Activated gamma-delta T cell treated with anti-CD3 and anti-CD28 coated beads, Interleukin-2, amount 50 U/mL, for 16 hours (primary cell): ENCODE data around the gene RASGRF1.
"Not testable (repeated sequence)": the region's sequence is repeated elsewhere in the genome, so short reads cannot be mapped to it uniquely, and the experiment has no call there.

Experiments
- DNase-seq: peaks from one replicate; pipeline ENCODE4 v3.0.0-alpha.2; 2020; ENCODE audit warnings: low read depth

The RASGRF1 gene

GRCh38 chr15:79090487-79091203, at the start of gene RASGRF1:
TSS of gene RASGRF1 (minus strand) at chr15:79090780. CDS start at chr15:79090498, 282 bp downstream.
- no peak for DNase-seq

GRCh38 chr15:79136434-79137046, 46.0 kb upstream of the RASGRF1 start:
- no peak for DNase-seq

- no peak for DNase-seq
These were observed 42.7 kb upstream of the RASGRF1 start for GRCh38 chr15:79133309-79133708.

DNA sequence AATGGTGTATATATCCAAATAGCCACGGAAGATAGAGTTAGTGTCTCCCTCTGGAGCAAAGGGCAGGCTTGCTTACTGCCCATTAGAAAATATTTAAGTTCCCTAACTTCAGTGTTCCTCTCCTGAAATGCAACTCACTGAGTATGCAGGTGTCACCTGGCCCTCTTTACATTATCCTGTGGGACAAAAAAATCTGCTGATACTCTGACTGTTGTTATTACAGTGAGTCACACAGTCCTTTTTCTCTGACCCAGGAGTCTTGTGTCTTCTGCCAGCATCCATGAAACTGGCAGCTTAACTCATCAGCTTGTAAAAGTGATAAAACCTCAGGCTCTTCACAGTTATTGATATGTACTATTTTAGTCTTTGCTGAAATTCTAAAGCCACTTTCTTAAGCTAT, 42.2 kb upstream of the RASGRF1 start:
- no peak for DNase-seq

DNA sequence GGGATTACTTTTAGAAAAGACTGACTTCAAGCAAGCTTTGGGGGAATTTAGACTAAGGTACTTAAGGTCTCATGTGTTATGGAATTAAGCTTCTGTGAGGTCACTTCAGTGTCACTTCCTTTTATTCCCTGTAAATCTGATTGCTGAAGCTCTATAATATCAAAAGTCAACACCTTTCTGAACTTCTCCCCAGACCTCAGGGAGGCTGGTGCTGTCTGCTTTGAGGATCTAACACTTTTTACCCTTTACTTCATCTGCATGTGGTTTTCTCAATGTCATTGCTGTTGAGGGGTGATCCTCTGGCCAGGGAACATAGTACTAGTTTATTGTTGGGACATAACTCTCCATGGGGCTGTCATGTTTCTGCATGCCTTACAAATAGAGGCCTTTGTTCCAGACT, 41.8 kb upstream of the RASGRF1 start:
- no peak for DNase-seq

GRCh38 chr15:79130535-79131130, 40.1 kb upstream of the RASGRF1 start:
- no peak for DNase-seq

GRCh38 chr15:79129235-79129634, 38.7 kb upstream of the RASGRF1 start:
- no peak for DNase-seq

DNA sequence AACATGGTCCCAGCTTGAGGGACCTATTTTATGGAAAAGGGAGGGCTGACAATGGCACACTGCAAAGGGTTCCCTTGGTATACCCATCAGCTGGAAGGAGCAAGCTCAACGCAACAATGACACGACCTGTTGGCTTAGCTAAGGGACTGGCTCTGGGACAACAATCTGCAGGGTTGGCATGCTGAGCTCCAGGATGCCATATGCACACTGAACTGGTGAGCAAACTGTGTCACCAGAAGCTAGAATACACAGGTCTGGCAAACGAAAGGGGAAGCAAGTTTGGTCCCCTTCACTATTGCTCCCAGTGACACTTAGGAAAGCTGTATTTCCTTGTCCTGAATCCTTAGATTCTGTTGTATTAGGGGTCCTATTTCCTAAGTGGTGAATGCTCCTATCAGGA, 38.0 kb upstream of the RASGRF1 start:
- no peak for DNase-seq

DNA sequence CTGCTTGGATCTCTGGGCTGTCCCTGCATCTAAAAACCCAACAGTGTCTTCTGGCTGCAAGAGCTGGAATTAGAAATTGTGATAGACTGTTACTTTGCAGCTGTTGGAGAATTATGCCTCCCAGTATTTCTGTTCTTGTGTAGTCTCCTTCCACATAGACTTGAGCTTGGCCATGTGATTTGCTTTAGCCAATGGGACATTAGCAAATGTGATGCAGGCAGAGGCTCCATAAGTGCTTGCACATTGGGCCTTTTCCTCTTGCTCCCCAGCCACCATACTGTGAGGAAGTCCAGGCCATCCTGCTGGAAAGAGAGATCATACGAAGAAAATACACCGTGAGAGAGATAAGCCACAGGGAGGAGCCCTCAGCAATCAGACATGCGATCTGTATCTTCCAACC, 33.8 kb upstream of the RASGRF1 start:
- no peak for DNase-seq

DNA sequence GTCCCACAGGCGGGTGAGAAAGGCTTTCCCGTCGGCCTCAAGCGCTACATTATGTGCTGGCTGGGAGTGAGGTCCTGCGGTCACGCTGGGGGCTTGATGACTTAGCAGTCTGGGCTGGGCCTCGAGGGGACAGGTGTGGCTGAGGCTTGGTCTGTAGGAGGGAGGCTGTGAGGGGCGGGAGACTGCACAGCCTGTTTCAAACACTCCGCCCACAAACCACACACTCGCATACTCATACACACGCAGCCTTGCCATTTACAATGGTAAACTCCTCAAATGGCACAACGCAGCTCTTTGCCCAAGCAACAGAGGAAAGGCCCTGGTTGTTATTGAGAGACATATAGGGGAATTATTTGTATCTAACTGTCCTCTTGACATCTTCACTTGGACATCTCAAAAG, 32.4 kb upstream of the RASGRF1 start:
- no peak for DNase-seq

DNA sequence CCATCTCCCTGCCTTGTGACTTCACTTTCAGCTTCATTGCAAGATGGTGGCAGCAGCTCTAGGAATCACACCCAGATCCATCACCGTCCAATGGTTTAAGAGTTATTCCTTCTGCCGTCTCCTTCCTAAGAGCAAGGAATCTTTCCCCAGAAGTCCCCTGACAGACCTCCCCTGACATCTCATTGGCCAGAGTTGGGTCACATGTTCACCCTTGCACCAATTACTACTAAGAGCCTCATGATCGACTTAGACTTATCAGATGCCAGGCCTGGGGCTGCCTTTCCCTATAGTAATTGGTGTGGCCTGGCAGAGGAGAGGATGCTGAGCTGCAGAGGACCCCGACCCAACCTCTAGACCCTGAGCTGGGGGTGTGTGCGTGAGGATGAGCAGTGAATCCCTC, 31.8 kb upstream of the RASGRF1 start:
- no peak for DNase-seq

DNA sequence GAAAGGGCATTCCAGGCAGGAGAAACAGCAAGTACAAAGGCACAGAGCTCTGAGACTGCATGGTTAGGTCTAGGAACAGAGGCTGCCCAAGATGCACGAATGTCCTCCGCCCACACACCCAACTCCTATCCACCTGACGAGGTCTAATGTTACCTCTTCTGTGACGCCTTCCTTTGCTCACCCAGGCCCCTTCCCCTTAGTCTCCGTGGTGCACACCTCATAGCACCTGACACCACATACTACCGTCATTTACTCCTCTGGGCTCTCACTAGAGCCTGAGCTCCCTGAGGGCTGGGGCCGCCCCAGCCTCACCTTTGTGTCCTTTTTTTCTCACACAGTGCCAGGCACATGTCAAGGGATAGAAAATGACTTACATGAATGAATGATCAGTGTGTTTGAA, 31.0 kb upstream of the RASGRF1 start:
- DNase-seq, result no peak

GRCh38 chr15:79117442-79118204, 27.0 kb upstream of the RASGRF1 start:
- DNase-seq, result no peak

- DNase-seq, result no peak
These were observed 26.2 kb upstream of the RASGRF1 start for GRCh38 chr15:79116771-79117170.

- no peak for DNase-seq
These were observed 25.5 kb upstream of the RASGRF1 start for GRCh38 chr15:79115986-79116665.

- DNase-seq, result no peak
These were observed 23.3 kb upstream of the RASGRF1 start for GRCh38 chr15:79113831-79114230.

DNA sequence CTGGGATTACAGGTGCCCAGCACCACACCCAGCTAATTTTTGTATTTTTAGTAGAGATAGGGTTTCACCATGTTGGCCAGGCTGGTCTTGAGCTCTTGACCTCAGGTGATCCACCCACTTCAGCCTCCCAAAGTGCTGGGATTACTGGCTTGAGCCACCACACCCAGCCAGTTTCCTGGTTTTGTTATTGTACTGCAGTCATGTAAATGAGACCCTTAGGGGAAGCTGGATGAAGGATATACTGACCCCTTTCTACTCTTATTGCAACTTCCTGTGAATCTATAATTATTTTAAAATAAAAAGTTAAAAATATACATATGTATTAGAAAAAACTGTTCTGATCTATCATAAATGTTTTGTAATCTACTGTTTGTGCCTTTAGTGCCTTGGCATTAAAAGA, 20.8 kb upstream of the RASGRF1 start:
- DNase-seq, result not testable (repeated sequence)

DNA sequence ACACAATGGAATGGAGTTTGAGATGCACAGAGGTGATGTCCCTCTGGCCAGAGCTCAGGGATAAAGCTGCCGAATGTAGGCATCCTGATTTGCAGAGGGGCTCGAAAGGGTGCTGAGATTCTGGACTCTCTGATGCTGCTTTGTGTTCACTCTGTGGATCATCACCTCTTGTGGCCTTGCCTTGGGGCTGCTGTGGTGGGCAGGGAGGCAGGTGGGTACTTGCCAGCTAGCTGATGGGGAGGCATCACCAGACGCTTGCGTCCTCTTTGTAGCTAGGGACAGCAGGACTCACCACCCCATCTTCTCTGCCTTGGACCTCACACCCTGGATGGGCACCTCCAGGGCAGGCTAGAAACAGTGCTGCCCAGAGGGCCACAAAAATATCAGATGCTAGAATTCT, 14.6 kb upstream of the RASGRF1 start:
- no peak for DNase-seq

DNA sequence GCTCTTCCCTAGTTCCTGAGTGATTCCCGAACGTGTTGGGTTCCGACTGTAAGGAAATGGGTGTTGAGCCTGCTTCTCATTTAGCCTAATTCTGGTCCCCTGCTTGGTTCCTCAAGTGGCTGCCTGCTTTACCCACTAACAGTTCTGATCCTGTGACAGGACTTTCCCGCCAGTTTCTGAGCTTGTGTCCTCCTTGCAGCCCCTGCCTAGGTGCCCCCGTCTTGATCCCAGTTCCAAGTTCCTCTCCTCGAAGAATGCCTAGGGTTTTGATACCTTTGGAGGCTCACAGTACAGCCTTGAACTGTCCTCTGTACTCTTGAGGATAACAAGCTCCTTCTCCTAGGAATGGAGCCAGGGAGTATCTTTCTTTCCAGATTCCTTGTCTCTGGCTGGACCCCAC, 12.0 kb upstream of the RASGRF1 start:
- no peak for DNase-seq

- DNase-seq, result no peak
These were observed 11.4 kb upstream of the RASGRF1 start for GRCh38 chr15:79101866-79102581.

DNA sequence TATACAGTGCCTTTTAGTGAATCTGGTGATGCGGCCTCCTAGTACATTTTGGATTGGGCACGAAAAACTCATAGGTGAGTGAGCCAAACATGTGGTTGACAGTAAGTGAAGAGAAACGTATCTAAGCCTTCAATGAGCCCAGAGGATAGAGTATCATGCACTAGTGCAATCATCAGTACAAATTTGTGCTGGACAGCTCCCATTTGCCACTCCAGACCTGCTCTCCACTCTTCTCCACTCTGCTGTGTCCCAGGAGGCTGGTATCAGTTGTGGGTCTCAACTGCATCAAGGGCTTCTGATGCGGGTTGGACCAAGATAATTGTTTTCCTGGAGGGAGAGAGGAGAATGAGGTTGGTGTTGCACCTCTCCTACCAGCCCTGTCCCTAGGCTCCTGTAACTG, 9.1 kb upstream of the RASGRF1 start:
- DNase-seq, result no peak

- no peak for DNase-seq
These were observed 4.0 kb upstream of the RASGRF1 start for GRCh38 chr15:79094611-79095021.
